OCI-LY3 (cell line): ENCODE measurements around the gene NIN.

ENCODE experiments used
- CTCF ChIP-seq: fragments of 200-600, 300-600 bp; sonication (generic); IDR thresholded peaks from 2 replicates; pipeline ENCODE4 v1.5.1; 2014; ENCODE audit warnings: antibody characterized with exemption, low read length, low read depth
- EZH2phosphoT487 ChIP-seq: fragments of 200-600 bp; shearing (Covaris generic); IDR thresholded peaks from 2 replicates; pipeline ENCODE4 v1.6.1; 2018; ENCODE audit warnings: antibody characterized with exemption, mixed run types, low read depth

DNA sequence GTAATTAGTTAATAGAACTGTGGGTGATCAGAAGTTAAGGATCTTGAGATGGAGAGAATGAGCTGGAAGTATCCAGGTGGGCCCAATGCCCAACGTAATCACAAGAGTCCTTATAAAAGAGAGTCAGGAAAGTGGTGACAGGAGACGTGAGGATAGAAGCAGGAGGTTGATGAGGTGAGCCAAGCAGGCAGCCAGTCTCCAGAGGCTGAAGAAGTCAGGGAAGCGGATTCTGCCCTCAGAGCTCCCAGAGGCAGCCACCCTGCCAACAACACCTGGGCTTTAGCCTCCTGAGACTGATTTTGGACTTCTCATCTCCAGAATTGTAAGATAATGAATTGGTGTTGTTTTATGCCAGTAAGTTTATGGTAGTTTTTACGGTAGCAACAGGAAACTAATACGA, 152.8 kb downstream of the NIN start:
- TF ChIP-seq CTCF (no peak), EZH2phosphoT487 (no peak)
